Calu3 (cell line): ENCODE results near the gene FAM149B1. TPM values are rescaled to one million over a fixed set of nuclear protein-coding genes. Genes with fewer than 3 reads are reported as not detected.

Source experiments
- BruUV-seq: library from RNA; stranded (reverse); fragments of 400-500 nt; replicated peaks from 2 replicates; lab custom pipeline; 2021; lab: Mats Ljungman, UMichigan
- CTCF ChIA-PET: fragments of 300-600 bp; sonication (Branson Sonifier 250); formaldehyde crosslinking; loops from one replicate; lab custom pipeline; 2022; ENCODE audit warnings: antibody characterized with exemption; lab: Charles Lee
- DNase-seq: peaks from one replicate; pipeline ENCODE4 v3.0.0; 2022
- H3K27ac Mint-ChIP-seq: one replicate; pipeline ENCODE4 v1.8.0; 2022; ENCODE audit warnings: mixed read lengths; ENCODE audit not compliant: unreplicated experiment
- H3K27me3 Mint-ChIP-seq: one replicate; pipeline ENCODE4 v1.8.0; 2022; ENCODE audit warnings: mixed read lengths; ENCODE audit not compliant: unreplicated experiment
- H3K36me3 Mint-ChIP-seq: one replicate; pipeline ENCODE4 v1.8.0; 2022; ENCODE audit warnings: mild to moderate bottlenecking, moderate library complexity, mixed read lengths; ENCODE audit not compliant: insufficient read depth, unreplicated experiment
- H3K4me1 Mint-ChIP-seq: one replicate; pipeline ENCODE4 v1.8.0; 2022; ENCODE audit warnings: mild to moderate bottlenecking, low read depth, mixed read lengths; ENCODE audit not compliant: unreplicated experiment
- H3K4me3 Mint-ChIP-seq: one replicate; pipeline ENCODE4 v1.8.0; 2022; ENCODE audit warnings: mild to moderate bottlenecking, low read depth, moderate library complexity, mixed read lengths; ENCODE audit not compliant: unreplicated experiment
- H3K9me3 Mint-ChIP-seq: one replicate; pipeline ENCODE4 v1.8.0; 2022; ENCODE audit warnings: low read depth, mixed read lengths; ENCODE audit not compliant: unreplicated experiment
- CTCF ChIP-seq: fragments of 200-600 bp; IDR thresholded peaks from one replicate; pipeline ENCODE4 v1.8.0; 2022; ENCODE audit warnings: antibody characterized with exemption; ENCODE audit not compliant: unreplicated experiment
- intact Hi-C: fragments of 100-400 bp; cut with micrococcal nuclease; formaldehyde crosslinking; loops from one replicate; pipeline ENCODE4 v1.10.0; 2022; ENCODE audit not compliant: unreplicated experiment
- total RNA-seq: library from RNA; stranded (reverse); gene quantifications from 2 replicates; pipeline ENCODE4 v1.2.3, GENCODE V29; 2022

The FAM149B1 gene
- total RNA-seq, 1 experiment from 2014 or later: 31.5 TPM

- H3K27me3 Mint-ChIP-seq: no peaks in the 10 kb centered on the region
- H3K36me3 Mint-ChIP-seq: peaks cover 7% of the 10 kb centered on the region
- CTCF ChIA-PET: interaction anchor here (1.4 kb wide), 1 partner anchor 9 kb away, joined by 4 read pairs; the partner anchor contains the start of gene MRPS16
- DNase-seq: no peak
- peaks cover 3% of the 10 kb centered on the region for H3K9me3 Mint-ChIP-seq
- TF ChIP-seq CTCF: no peak
- no TSS peak for BruUV-seq
- peak overlapping the region; percentile 100 for H3K27ac Mint-ChIP-seq
- no peak overlapping the region for H3K4me3 Mint-ChIP-seq
- H3K4me1 Mint-ChIP-seq: peaks cover 36% of the 10 kb centered on the region
- intact Hi-C loops: no loop called here
Observed at GRCh38 chr10:73261362-73261995, 93.6 kb downstream of the FAM149B1 start.

- DNase-seq: peak; percentile 55
- no peak overlapping the region for H3K4me3 Mint-ChIP-seq
- peak overlapping the region; percentile 100 for H3K27ac Mint-ChIP-seq
- no peak for TF ChIP-seq CTCF
- no peaks in the 10 kb centered on the region for H3K27me3 Mint-ChIP-seq
- peaks cover 3% of the 10 kb centered on the region for H3K9me3 Mint-ChIP-seq
- BruUV-seq: no TSS peak
- intact Hi-C loops: no loop called here
- CTCF ChIA-PET: interaction anchor here (1.4 kb wide), 1 partner anchor 9 kb away, joined by 4 read pairs; the partner anchor contains the start of gene MRPS16
- peaks cover 32% of the 10 kb centered on the region for H3K4me1 Mint-ChIP-seq
- peaks cover 7% of the 10 kb centered on the region for H3K36me3 Mint-ChIP-seq
Observed at GRCh38 chr10:73262105-73262730, 94.3 kb downstream of the FAM149B1 start.

GRCh38 chr10:73262880-73263555, 95.1 kb downstream of the FAM149B1 start:
- Mint-ChIP-seq H3K27ac (peak overlapping the region; percentile 29), H3K4me3 (no peak overlapping the region), H3K36me3 (peaks cover 7% of the 10 kb centered on the region), H3K9me3 (peaks cover 3% of the 10 kb centered on the region), H3K27me3 (no peaks in the 10 kb centered on the region), H3K4me1 (peaks cover 24% of the 10 kb centered on the region)
- BruUV-seq: no TSS peak
- TF ChIP-seq CTCF: no peak
- intact Hi-C loops: no loop called here
- CTCF ChIA-PET: no interaction called here
- no peak for DNase-seq

- H3K27ac Mint-ChIP-seq: peak overlapping the region; percentile 29
- peaks cover 3% of the 10 kb centered on the region for H3K9me3 Mint-ChIP-seq
- intact Hi-C loops: loop anchor here (2.0 kb wide), 1 partner anchor 381 kb away; no protein-coding TSS in a partner anchor
- no peaks in the 10 kb centered on the region for H3K27me3 Mint-ChIP-seq
- peaks cover 24% of the 10 kb centered on the region for H3K4me1 Mint-ChIP-seq
- no TSS peak for BruUV-seq
- CTCF ChIA-PET: interaction anchor here (0.5 to 1.4 kb wide), 7 partner anchors 11 to 382 kb away, joined by 3 to 7 read pairs (median 4); partner anchors contain the start of genes CFAP70 and DNAJC9
- DNase-seq: no peak
- peak; percentile 56 for TF ChIP-seq CTCF
- H3K36me3 Mint-ChIP-seq: peaks cover 7% of the 10 kb centered on the region
- H3K4me3 Mint-ChIP-seq: no peak overlapping the region
Observed at GRCh38 chr10:73263693-73264347, 95.9 kb downstream of the FAM149B1 start.
